GM21723 (cell line): ENCODE results near the gene LTB.
"Not testable (repeated sequence)": the region's sequence is repeated elsewhere in the genome, so short reads cannot be mapped to it uniquely, and the experiment has no call there.

ENCODE experiments used
- ATAC-seq: cut with Tn5 transposase; IDR thresholded peaks from one replicate; pipeline ENCODE4 v1.9.1; 2021; ENCODE audit warnings: mild to moderate bottlenecking, moderate library complexity; ENCODE audit not compliant: unreplicated experiment

The LTB gene

GRCh38 chr6:31609519-31610406 is 27.5 kb upstream of the LTB start:
- ATAC-seq: no peak

DNA sequence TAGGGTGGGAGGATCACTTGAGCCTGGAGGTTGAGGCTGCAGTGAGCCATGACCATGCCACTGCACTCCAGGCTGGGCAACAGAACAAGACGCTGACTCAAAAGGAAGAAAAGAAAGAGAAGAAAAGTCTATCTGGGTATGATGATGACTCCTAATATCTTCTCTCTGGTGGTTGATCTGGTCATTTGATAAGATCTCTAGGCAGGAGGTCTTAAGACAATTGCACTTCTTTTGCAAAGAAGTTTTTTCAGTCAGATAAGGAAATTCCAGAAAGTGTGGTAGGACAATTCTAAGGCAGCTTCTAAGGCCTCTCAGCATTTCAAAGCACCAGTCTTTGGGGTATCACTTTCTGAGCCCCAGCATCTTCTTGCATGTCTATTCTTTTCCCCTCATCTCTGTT is 25.1 kb upstream of the LTB start:
- ATAC-seq: no peak

- no peak for ATAC-seq
These were observed 14.8 kb upstream of the LTB start for GRCh38 chr6:31597006-31597405.

DNA sequence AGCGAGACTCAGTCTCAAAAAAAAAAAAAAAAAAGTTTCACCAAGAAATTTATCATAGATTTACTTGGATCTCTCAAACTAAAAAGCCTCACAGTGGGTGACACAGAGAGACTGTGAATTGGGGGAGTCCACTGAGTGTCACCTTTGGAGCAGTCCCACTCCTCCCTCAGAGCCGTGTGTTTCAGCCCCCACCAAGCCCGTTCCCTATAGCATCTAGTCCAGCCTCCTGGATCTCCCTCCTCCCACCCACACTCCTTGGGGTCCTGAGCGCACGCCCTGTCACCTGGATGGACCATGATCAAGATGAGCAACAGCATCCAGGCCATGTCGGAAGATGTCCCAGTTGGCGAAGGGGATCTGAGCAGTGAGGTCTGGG is 10.2 kb upstream of the LTB start:
- ATAC-seq: no peak

DNA sequence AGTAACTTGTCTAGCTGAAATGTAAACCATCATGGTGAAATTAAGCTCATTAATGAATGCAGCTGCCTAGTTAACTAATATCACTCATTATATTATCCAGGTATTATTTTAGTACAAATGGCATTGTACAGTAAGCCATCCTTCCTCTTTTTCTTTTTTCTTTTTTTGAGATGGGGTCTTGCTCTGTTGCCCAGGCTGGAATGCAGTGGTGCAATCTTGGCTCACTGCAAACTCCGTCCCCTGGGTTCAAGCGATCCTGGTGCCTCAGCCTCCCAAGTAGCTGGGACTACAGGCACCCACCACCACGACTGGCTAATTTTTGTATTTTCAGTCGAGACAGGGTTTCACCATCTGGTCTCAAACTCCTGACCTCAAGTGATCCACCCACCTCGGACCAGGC is 8.5 kb upstream of the LTB start:
- not testable (repeated sequence) for ATAC-seq

DNA sequence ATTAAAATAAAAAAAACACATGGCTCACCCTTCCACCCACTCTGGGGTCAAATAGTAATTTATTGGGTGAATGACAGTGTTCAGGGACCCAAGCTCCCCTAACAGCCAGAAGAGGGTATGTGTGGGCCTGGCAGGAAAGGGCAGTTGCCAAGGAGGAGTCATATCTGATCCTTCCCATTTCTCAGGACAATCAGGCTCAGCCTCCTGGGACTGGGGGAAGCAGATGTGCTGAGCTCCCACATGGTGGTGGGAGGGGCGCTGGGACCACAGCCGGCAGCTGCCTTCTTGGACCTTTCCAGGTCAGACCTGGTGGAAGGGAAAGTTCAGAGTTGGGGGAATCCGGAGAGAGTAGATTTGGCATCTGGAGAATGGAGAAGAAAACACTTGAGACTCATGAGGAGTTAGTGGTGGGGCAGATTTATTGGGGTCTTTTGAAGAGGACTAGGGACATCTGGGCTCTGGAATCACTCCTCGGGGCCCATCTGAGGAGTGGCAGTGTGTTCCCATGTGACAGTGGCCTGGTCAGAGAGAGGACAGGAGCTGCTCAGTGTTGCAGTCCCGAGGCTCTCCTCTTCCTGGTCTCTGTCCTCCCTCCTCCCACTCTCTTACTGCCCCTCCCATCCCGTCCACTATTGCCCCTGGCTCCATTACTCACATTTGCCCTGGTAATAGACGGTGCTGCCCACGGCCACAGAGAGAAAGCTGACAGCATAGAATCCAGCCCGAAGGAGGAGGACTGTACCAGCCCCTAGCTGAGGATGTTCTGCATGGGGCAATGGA is 6.8 kb upstream of the LTB start:
- no peak for ATAC-seq

DNA sequence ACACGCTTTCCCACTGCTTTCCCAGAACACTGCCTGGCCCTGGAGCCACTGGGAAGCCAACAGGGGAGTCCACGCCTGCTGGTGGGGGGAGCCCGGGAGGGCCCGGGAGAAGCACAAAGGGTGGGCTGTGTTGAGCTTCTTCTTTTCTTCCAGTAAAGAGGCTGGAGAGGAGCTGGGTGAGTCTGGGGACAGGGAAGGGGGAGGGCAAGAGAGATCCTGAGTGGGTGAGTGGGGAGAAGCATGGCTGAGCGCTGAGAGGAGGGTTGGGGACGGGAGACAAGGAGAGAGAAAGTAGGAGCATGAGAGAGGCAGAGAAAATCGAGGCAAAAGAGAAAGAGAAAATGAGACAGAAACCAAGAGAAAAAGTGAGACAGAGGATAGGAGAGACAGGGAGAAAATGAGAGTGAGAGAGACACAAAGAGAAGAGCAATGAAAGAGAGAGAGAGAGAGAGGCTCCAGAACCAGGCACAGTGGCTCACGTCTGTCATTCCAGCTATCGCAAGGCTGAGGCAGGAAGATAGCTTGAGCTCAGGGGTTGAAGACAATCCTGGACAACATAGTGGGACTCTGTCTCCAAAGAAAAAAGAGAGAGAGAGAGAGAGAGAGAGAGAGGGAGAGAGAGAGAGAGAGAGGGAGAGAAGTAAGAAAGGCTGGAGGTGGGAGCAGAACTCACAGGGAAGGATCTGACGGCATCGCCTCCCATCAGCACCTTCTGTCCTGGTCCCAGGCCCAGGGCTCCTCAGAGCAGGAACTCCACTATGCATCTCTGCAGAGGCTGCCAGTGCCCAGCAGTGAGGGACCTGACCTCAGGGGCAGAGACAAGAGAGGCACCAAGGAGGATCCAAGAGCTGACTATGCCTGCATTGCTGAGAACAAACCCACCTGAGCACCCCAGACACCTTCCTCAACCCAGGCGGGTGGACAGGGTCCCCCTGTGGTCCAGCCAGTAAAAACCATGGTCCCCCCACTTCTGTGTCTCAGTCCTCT is 5.9 kb upstream of the LTB start:
- ATAC-seq: no peak

DNA sequence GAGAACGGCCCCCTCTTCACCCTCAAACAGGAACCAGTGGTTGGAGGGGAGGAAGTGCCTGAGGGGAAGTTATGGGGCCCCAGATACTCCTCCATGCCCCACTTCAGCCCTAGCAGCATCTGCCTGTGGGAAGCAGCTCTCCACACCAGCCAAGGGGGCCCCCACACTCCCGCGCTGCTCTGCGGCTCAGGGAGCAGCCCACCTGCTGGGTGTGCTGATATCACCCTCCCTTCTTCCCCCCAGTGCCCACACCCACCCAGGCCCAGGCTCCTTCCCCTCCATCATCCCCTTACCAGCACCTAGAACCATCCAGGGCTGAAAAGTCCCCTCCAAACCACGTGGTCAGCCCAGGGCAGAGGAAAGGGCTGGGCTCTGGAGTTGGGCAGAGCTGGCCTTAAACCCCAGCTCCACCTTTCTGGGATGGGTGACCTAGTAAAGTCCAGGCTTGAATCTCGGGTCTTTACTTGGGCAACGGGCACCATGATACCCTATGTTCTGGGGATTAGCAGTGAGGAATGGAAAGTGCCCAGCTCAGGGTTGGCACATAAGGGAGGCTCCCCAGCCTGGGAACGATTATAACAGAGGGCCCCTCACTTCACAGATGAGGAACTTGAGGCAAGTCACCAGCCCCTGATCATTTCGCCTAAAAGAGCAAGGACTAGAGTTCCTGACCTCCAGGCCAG is 4.5 kb upstream of the LTB start:
- no peak for ATAC-seq

GRCh38 chr6:31586008-31586407 is 3.8 kb upstream of the LTB start, which contains the start of gene LST1:
Gene LST1, plus strand, starts transcription at chr6:31586277. Its CDS starts 1,023 bp downstream, at chr6:31587300.
- no peak for ATAC-seq

GRCh38 chr6:31585491-31585890 is 3.3 kb upstream of the LTB start:
- no peak for ATAC-seq

GRCh38 chr6:31581434-31582229 is 592 bp downstream of the LTB start:
- no peak for ATAC-seq

- ATAC-seq: peak; percentile 54
These were observed 1.3 kb downstream of the LTB start for GRCh38 chr6:31580807-31581433.

- ATAC-seq: no peak
These were observed 1.8 kb downstream of the LTB start for GRCh38 chr6:31580438-31580740.

DNA sequence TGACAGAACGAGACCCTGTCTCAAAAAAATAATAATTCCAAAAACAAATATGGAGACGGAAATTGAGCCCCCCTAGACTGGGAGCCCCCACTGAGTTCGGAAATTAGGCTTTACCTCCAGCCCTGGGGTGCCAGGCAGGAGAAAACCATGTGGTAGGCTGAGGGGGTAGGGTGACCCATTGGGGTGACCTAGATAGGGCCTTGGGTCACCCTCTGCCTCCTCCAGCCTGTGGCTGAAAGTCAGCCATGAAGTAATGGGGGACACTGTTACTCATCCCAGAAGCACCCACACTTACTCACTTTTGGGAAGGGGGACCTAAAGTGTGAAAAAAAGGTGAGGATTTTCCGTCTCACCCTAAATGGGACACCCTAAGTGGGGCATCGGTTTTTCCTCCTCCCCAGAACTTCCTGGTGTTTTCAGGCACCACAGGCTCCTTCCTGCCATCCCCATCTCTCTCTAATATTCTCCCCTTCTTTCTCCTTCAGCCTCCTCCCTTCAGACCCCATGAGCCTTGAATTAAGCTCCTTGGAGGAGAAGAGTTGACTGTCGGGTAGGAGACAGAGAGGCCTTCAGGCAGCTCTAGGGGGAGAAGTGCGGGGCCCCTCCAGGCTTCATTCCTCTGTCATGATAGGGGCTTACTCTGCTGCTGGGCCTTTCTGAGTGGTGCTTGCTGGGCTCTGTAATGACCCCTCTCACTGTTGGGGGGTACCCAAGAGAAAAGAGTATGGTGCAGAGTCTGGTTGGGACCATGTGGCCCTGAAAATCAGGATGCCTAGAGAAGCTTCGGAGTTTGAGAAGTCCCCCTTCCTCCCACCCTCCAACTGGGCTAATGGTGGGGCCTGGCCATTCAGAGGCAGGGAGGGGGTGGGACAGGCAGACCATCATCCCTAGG is 2.4 kb downstream of the LTB start:
- no peak for ATAC-seq

- ATAC-seq: no peak
These were observed 3.1 kb downstream of the LTB start for GRCh38 chr6:31579119-31579505.

DNA sequence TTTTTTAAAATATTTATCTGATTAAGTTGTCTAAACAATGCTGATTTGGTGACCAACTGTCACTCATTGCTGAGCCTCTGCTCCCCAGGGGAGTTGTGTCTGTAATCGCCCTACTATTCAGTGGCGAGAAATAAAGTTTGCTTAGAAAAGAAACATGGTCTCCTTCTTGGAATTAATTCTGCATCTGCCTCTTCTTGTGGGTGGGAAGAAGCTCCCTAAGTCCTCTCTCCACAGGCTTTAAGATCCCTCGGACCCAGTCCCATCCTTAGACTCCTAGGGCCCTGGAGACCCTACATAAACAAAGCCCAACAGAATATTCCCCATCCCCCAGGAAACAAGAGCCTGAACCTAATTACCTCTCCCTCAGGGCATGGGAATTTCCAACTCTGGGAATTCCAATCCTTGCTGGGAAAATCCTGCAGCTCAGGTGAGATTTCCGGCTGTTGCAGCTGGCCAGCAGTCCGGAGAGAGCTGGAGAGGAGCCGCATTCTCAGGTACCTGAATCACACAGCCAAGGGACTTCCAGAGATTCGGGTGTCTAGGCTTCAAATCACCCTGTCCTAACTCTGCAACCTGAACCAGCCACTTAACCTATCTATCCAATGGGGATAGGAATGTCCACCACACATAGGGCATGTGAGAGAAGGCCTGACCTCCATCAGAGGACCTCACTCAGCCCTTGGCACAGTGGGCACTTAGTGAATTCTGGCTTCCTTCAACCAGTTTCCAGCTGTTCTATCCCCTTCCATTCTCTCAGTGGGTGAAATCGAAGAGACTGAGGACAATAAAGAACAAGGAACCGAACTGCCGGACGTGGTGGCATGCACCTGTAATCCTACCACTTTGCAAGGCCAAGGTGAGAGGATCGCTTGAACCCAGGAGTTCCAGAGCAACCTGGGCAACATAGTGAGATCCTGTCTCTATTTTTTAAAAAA is 3.8 kb downstream of the LTB start:
- no peak for ATAC-seq

DNA sequence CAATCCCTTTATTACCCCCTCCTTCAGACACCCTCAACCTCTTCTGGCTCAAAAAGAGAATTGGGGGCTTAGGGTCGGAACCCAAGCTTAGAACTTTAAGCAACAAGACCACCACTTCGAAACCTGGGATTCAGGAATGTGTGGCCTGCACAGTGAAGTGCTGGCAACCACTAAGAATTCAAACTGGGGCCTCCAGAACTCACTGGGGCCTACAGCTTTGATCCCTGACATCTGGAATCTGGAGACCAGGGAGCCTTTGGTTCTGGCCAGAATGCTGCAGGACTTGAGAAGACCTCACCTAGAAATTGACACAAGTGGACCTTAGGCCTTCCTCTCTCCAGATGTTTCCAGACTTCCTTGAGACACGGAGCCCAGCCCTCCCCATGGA is 4.7 kb downstream of the LTB start:
- no peak for ATAC-seq
